ENCODE data around the gene LAMB4. TPM values are rescaled to one million over a fixed set of nuclear protein-coding genes. Genes with fewer than 3 reads are reported as not detected.

The LAMB4 gene
- total RNA-seq, 1 donor from 2014 or later = 0.75 TPM

DNA sequence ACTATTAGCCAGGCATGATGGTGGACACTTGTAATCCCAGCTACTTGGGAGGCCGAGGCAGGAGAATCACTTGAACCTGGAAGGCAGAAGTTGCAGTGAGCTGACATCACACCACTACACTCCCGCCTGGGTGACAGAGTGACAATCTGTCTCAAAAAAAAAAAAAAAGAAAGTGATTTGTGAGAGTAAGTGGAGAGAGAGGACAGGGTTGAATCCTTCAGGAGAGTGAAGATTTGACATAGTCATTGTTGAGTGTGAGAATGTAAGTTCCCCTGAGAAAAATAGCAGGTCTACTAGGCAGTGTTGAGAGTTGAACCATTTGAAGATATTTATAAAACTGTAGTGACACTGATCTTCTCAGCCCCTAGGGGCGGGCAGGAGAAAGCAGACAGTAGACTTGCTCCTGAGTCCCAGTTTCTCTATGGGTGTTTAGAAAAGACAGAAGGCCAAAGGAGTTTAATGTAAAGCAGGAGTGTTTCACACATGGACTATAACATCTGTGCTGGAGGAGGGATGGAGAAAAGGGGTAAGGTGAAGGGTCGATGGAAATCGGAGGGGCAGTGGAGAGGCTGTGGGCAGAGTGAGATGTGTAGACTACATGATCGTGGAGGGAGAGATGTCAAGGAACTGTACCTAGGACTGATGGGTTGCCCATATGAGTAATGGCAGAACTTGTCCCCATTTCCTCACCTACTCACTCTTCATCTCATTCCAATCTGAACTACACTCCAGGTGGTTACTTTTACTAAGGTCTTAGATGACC, 13.7 kb upstream of the LAMB4 start:
- no peak for TF ChIP-seq CTCF (IDR thresholded peaks at IDR 0.05)
- no peaks in the 10 kb centered on the region for H3K27me3 Mint-ChIP-seq (ENCODE audit: unreplicated experiment)
- DNase-seq (ENCODE audit: extremely low spot score, unreplicated experiment) = no peak
- H3K36me3 Mint-ChIP-seq (ENCODE audit: unreplicated experiment) = peaks cover 1% of the 10 kb centered on the region
- H3K4me3 Mint-ChIP-seq (ENCODE audit: unreplicated experiment) = no peak overlapping the region
- H3K4me1 Mint-ChIP-seq (ENCODE audit: unreplicated experiment) = peaks cover 20% of the 10 kb centered on the region
- no peaks in the 10 kb centered on the region for H3K9me3 Mint-ChIP-seq (ENCODE audit: unreplicated experiment)
- no peak overlapping the region for H3K27ac Mint-ChIP-seq (ENCODE audit: unreplicated experiment)

DNA sequence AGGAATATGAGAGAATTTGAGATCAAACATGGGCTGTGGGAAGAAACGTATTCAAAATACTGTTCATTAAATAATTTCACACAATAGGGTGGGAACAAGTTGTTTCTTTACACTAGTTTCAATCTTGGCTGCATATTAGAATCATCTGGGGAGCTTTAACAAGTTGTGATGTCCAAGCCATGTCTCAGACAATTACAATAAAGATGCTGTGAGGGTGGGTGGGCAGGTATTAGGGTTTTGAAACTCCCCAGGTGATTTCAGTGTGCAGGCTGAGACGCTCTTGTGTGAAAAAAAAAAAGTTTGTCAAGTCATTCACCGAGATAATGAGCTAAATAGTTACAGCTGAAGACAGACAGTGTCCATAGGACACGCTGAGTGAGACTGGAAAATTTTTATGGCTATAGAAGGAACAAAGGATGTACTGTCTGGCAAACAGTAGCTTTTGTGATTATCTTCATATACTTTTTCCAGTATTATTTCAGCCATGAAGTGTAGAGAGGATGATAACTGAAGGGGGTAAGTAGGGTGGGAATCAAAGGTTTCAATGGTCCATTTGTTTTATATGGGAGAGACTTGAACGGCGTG, 12.6 kb upstream of the LAMB4 start:
- no peak for TF ChIP-seq CTCF (IDR thresholded peaks at IDR 0.05)
- H3K4me1 Mint-ChIP-seq (ENCODE audit: unreplicated experiment) = peaks cover 30% of the 10 kb centered on the region
- H3K36me3 Mint-ChIP-seq (ENCODE audit: unreplicated experiment) = no peaks in the 10 kb centered on the region
- DNase-seq (ENCODE audit: extremely low spot score, unreplicated experiment) = no peak
- no peak overlapping the region for H3K27ac Mint-ChIP-seq (ENCODE audit: unreplicated experiment)
- no peak overlapping the region for H3K4me3 Mint-ChIP-seq (ENCODE audit: unreplicated experiment)
- H3K9me3 Mint-ChIP-seq (ENCODE audit: unreplicated experiment) = no peaks in the 10 kb centered on the region
- no peaks in the 10 kb centered on the region for H3K27me3 Mint-ChIP-seq (ENCODE audit: unreplicated experiment)

GRCh38 chr7:108142180-108142579, 12.0 kb upstream of the LAMB4 start:
- no peaks in the 10 kb centered on the region for H3K27me3 Mint-ChIP-seq (ENCODE audit: unreplicated experiment)
- H3K4me3 Mint-ChIP-seq (ENCODE audit: unreplicated experiment) = no peak overlapping the region
- no peak for TF ChIP-seq CTCF (IDR thresholded peaks at IDR 0.05)
- no peak overlapping the region for H3K27ac Mint-ChIP-seq (ENCODE audit: unreplicated experiment)
- no peaks in the 10 kb centered on the region for H3K9me3 Mint-ChIP-seq (ENCODE audit: unreplicated experiment)
- H3K36me3 Mint-ChIP-seq (ENCODE audit: unreplicated experiment) = no peaks in the 10 kb centered on the region
- DNase-seq (ENCODE audit: extremely low spot score, unreplicated experiment) = no peak
- peaks cover 32% of the 10 kb centered on the region for H3K4me1 Mint-ChIP-seq (ENCODE audit: unreplicated experiment)

DNA sequence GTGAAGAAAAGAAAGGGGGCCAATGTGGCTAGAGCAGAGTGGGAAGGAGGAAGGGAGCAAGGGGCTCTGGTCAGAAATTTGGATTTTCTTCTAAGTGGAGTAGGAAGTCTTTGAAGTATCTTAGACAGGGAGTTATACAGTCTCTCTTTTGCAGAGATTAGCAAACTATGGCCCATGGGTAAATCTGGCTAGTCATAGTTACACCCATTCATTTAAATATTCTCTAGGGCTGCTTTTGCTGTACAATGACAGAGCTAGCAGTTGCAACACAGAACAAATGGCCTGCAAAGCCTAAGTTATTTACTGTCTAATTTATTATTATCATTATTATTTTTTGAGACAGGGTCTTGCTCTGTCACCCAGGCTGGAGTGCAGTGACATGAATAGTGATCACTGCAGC, 10.5 kb upstream of the LAMB4 start:
- DNase-seq (ENCODE audit: extremely low spot score, unreplicated experiment) = no peak
- no peak for TF ChIP-seq CTCF (IDR thresholded peaks at IDR 0.05)
- Mint-ChIP-seq H3K27me3 (ENCODE audit: unreplicated experiment) (no peaks in the 10 kb centered on the region), H3K9me3 (ENCODE audit: unreplicated experiment) (no peaks in the 10 kb centered on the region), H3K4me3 (ENCODE audit: unreplicated experiment) (no peak overlapping the region), H3K36me3 (ENCODE audit: unreplicated experiment) (no peaks in the 10 kb centered on the region), H3K27ac (ENCODE audit: unreplicated experiment) (peak overlapping the region; percentile 79), H3K4me1 (ENCODE audit: unreplicated experiment) (peaks cover 32% of the 10 kb centered on the region)

DNA sequence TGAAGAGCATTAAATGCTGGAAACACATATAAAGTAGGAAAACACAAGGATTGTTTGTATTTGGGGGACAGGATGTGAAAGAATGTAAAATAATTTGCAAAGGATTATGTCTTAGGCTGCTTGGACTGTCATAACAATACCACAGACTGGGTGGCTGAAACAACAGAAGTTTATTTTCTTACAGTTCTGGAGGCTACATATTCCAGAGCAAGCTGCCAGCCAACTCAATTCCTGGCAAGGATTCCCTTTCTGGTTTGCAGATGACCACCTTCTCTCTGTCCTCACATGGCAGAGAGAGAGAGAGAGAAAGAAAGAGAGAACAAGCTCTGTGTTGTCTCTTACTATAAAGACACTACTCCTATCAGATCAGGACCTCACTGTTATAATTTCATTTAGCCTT, 8.8 kb upstream of the LAMB4 start:
- TF ChIP-seq CTCF (IDR thresholded peaks at IDR 0.05) = no peak
- no peak overlapping the region for H3K4me3 Mint-ChIP-seq (ENCODE audit: unreplicated experiment)
- peaks cover 36% of the 10 kb centered on the region for H3K4me1 Mint-ChIP-seq (ENCODE audit: unreplicated experiment)
- H3K27me3 Mint-ChIP-seq (ENCODE audit: unreplicated experiment) = no peaks in the 10 kb centered on the region
- peak overlapping the region; percentile 79 for H3K27ac Mint-ChIP-seq (ENCODE audit: unreplicated experiment)
- no peaks in the 10 kb centered on the region for H3K9me3 Mint-ChIP-seq (ENCODE audit: unreplicated experiment)
- DNase-seq (ENCODE audit: extremely low spot score, unreplicated experiment) = no peak
- no peaks in the 10 kb centered on the region for H3K36me3 Mint-ChIP-seq (ENCODE audit: unreplicated experiment)
